LNCaP clone FGC (cell line): ENCODE data around the gene STARD6.
"Not testable (repeated sequence)": the region's sequence is repeated elsewhere in the genome, so short reads cannot be mapped to it uniquely, and the experiment has no call there.

Experiments
- DNase-seq: peaks from one replicate; pipeline ENCODE4 v3.0.0-alpha.2; 2011; ENCODE audit warnings: low read depth
- H3K4me3 ChIP-seq: 2 replicates; pipeline ENCODE4 v1.5.1; 2011; ENCODE audit warnings: mild to moderate bottlenecking, low read depth, low read length, control low read depth
- CTCF ChIP-seq: IDR thresholded peaks from 2 replicates; pipeline ENCODE4 v1.5.1; 2012; ENCODE audit warnings: mild to moderate bottlenecking; ENCODE audit not compliant: control insufficient read depth, insufficient read depth; ENCODE audit errors: extremely low read depth

The STARD6 gene

GRCh38 chr18:54316071-54316820 is 41.4 kb downstream of the STARD6 start:
- no peak for TF ChIP-seq CTCF
- DNase-seq = peak; percentile 60
- H3K4me3 ChIP-seq = no peak overlapping the region

- H3K4me3 ChIP-seq, DNase-seq: not testable (repeated sequence)
Measured at GRCh38 chr18:54309564-54309963, 48.1 kb downstream of the STARD6 start.

- peak; percentile 58 for DNase-seq
- TF ChIP-seq CTCF = no peak
- H3K4me3 ChIP-seq = no peak overlapping the region
Measured at GRCh38 chr18:54303408-54303807, 54.2 kb downstream of the STARD6 start.

- H3K4me3 ChIP-seq, DNase-seq: not testable (repeated sequence)
Measured at GRCh38 chr18:54298991-54299390, 58.7 kb downstream of the STARD6 start.

GRCh38 chr18:54296062-54296461 is 61.6 kb downstream of the STARD6 start:
- no peak for DNase-seq
- TF ChIP-seq CTCF = no peak
- no peak overlapping the region for H3K4me3 ChIP-seq

- DNase-seq = no peak
- H3K4me3 ChIP-seq = no peak overlapping the region
- TF ChIP-seq CTCF = no peak
Measured at GRCh38 chr18:54294274-54294673, 63.4 kb downstream of the STARD6 start.

- TF ChIP-seq CTCF = no peak
- no peak for DNase-seq
- H3K4me3 ChIP-seq = no peak overlapping the region
Measured at GRCh38 chr18:54284981-54285785, 72.5 kb downstream of the STARD6 start.

GRCh38 chr18:54284535-54284934 is 73.1 kb downstream of the STARD6 start:
- DNase-seq = no peak
- no peak overlapping the region for H3K4me3 ChIP-seq
- no peak for TF ChIP-seq CTCF
